Measurements from ENCODE around the gene SLC50A1.

The SLC50A1 gene, protein sequence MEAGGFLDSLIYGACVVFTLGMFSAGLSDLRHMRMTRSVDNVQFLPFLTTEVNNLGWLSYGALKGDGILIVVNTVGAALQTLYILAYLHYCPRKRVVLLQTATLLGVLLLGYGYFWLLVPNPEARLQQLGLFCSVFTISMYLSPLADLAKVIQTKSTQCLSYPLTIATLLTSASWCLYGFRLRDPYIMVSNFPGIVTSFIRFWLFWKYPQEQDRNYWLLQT

DNA sequence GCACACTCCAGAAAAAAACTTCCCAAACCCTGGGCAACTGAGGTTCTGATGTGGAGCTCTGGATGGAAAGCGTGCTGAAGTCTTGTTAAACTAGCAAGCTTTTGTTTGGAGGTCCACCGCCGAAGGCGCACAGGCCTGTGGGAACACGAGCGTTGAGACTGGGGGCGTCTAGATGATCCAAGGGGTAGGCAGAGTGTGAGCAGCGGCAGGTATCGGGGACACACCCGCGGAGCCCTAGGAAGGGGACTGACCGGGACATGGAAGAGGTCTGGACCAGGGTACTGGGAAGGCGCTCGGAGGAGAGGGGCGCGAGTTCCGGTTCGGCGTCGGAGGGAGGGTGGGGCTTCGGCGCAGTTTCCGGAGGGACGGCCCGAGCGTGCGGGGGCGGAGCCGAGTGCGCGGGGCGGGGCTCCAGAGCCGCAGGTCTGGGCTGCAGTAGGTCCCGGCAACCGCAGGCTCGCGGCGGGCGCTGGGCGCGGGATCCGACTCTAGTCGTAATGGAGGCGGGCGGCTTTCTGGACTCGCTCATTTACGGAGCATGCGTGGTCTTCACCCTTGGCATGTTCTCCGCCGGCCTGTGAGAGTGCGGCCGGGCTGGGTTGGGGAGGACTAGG is at the start of gene SLC50A1:
SLC50A1 (plus strand) TSS at position 438 of the 614 bp plus-strand sequence; CDS start at position 498, 60 bp downstream.
- peak; percentile 94 for DNase-seq (ENCODE audit: low spot score)

DNA sequence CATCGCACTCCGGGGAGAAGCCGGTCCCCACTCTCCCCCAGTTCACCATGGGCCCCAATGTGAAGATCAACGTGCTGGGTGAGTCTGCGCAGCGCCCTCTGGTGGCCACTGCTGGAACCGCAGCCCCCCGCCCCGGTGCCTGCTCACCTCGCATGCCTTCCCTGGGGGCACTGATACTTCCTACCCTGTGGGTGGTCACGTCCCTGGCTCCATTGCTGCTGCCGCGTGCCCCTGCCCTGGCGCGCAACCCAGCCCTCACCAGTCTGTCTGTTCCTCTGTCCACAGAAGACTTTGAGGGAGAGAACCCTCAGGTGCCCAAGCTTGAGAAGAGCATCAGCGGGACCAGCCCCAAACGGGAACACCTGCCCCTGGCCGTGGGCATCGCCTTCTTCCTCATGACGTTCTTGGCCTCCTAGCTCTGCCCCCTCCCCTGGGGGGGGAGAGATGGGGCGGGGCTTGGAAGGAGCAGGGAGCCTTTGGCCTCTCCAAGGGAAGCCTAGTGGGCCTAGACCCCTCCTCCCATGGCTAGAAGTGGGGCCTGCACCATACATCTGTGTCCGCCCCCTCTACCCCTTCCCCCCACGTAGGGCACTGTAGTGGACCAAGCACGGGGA is 49.4 kb upstream of the SLC50A1 start:
- DNase-seq (ENCODE audit: low spot score): peak; percentile 80

DNA sequence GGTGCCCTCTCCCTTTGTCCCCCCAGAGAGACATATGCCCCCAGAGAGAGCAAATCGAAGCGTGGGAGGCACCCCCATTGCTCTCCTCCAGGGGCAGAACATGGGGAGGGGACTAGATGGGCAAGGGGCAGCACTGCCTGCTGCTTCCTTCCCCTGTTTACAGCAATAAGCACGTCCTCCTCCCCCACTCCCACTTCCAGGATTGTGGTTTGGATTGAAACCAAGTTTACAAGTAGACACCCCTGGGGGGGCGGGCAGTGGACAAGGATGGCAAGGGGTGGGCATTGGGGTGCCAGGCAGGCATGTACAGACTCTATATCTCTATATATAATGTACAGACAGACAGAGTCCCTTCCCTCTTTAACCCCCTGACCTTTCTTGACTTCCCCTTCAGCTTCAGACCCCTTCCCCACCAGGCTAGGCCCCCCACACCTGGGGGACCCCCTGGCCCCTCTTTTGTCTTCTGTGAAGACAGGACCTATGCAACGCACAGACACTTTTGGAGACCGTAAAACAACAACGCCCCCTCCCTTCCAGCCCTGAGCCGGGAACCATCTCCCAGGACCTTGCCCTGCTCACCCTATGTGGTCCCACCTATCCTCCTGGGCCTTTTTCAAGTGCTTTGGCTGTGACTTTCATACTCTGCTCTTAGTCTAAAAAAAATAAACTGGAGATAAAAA is 48.7 kb upstream of the SLC50A1 start:
- no peak for DNase-seq (ENCODE audit: low spot score)

DNA sequence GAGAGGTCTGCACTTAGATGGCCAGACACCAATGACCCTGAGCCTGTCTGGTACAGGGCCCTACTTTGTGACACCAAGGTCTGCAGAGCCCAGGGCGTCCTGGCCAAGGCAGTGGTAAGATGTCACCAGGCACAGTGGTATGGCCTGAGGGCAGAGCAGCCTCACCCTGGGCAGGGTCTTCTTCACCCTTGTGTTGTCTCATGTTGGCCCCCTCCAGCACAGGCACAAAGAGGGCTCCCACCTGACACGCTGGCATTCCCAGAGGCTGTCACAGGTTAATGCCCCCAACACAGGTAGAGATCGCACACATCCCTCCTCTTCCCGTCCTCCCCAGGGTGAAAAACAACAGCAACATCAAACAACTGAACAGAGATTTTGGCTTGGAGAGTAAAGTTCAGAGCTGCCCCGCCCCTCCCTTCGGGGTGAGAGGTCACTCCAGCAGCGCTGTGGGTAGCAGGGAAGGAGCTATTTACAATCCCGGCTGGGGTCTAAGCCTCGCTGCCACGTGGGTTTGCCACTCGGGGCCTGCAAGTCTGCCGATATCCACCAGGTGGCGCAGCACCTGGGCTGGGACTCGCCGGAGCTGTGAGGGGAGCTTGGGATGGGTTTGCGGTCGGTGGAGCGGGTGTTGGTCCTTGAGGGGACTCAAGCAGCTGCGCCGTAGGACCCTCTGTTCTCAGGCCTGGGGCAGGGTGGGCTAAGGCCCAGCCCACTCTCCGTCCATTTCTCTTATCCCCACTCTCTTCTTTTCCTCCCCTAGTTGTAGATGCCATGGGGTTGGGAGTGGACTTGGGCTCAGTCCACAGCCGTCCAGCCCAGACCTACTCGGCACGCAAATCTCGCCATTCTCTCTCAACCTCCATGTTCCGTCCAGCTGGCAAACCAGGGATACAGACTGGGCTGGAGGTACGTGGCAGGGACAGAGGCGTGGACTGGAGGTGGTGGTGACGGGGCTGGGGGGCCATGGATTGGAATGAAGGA is 44.3 kb upstream of the SLC50A1 start:
- DNase-seq (ENCODE audit: low spot score): peak; percentile 85

DNA sequence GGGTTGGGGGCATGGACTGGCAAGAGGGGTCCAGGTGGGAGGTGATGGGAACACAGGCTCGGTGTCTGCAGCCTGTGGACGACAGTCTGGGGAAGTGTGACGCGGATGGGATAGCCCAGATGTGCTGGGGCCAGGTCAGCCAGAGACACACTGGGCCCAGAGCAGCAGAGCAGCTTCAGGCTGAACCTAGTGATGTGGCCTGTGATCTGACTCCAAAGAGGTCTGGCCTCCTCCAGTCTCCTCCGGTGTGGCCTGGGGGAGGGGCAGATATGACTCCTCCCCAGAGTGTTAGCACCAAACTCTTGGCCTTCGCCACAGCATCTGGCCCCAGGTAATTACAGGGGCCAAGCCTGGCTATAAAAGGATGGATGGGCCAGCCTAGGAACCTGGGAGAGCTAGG is 43.5 kb upstream of the SLC50A1 start:
- DNase-seq (ENCODE audit: low spot score): no peak

DNA sequence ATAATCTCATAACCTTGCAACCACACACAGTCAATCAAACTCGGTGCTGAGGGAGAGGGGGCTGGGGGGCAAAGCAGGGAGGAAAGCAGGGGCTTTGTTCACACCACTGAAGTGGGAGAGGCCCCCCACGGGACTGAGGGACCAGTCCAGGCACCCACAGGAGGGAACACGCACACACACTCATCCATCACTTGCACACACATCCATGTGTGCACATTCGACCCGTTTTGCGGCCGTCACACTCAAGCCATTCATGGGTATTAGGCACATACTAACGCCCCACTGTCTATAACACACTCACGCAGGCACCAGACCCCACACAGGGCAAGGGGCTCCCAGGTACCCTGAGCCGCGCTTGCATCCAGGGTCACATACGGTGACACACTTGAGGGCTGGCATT is 43.0 kb upstream of the SLC50A1 start:
- DNase-seq (ENCODE audit: low spot score): no peak

DNA sequence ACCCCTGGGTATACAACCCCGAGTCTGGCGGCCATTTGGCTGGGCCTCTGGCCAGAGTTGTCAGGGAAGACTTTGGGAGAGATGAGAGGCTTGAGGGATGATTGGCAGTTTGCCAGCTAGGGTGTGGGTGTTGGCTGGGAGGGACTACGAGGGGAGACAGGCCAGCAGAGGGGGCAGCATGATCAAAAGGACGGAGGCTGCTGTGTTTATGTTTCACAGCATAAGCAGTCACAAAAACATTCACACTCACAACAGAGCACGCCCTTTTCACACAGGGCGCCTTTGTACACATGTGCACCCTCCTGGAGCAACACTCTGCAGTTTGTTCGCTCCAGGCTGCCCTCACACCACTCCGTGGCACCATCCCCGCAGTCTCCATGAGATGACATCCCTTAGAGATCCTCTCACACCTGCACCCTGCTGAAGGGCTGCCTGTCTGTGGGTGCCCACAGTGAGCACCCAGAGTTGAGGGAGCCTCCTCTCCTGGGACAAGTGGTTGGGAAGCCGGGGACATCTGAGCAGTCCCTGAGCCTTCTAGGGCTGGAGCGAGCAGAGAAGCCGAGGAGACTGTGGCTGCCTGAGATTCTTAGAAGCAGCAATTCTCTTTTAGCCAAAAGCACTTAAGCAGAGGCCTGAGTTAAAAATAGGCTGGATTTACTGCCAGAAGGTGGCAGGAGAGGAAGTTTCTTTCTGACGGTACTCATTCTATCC is 41.6 kb upstream of the SLC50A1 start:
- no peak for DNase-seq (ENCODE audit: low spot score)

DNA sequence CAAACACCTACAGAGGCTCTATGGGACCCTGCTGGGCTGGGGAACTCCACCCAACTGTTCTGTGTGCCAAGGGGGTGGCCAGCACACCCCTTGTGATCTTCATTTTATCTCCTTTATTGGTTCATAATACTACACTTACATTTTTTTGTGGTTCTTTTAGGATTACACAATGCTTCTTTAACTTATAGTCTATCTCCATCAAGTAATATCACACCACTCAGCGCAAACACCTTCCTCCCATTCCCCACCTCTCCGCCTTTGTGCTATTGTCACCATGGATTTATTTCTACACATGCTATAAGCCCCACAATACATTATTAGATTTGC is 41.1 kb upstream of the SLC50A1 start:
- no peak for DNase-seq (ENCODE audit: low spot score)

DNA sequence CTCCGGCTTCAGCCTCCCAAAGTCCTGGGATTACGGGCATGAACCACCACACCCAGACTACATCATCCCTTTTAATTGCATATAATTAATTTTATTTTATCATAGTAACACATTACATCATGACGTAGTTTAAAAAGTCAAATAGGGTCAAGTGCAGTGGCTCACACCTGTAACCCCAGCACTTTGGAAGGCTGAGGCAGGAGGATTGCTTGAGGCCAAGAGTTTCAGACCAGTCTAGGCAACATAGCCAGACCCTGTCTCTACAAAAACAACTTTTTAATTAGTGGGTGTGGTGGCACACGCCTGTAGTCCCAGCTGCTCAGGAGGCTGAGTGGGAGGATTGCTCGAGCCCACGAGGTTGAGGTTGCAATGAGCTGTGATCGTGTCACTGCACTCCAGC is 36.3 kb upstream of the SLC50A1 start:
- DNase-seq (ENCODE audit: low spot score): no peak

DNA sequence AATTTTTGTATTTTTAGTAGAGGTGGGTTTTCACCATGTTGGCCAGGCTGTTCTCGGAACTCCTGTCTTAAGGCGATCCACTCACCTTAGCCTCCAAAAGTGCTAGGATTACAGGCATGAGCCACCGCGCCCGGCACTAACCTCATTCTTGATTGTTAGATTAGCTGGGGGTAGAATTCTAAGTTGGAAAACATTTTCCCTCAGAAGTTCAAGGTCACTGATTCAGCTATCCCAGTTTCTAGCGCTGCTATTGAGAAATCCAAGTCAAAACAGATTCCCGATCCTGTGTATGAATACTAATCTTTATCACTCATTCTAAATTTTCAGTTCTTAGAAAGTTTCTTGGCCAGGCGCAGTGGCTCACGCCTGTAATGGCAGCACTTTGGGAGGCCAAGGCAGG is 32.3 kb upstream of the SLC50A1 start:
- DNase-seq (ENCODE audit: low spot score): no peak

DNA sequence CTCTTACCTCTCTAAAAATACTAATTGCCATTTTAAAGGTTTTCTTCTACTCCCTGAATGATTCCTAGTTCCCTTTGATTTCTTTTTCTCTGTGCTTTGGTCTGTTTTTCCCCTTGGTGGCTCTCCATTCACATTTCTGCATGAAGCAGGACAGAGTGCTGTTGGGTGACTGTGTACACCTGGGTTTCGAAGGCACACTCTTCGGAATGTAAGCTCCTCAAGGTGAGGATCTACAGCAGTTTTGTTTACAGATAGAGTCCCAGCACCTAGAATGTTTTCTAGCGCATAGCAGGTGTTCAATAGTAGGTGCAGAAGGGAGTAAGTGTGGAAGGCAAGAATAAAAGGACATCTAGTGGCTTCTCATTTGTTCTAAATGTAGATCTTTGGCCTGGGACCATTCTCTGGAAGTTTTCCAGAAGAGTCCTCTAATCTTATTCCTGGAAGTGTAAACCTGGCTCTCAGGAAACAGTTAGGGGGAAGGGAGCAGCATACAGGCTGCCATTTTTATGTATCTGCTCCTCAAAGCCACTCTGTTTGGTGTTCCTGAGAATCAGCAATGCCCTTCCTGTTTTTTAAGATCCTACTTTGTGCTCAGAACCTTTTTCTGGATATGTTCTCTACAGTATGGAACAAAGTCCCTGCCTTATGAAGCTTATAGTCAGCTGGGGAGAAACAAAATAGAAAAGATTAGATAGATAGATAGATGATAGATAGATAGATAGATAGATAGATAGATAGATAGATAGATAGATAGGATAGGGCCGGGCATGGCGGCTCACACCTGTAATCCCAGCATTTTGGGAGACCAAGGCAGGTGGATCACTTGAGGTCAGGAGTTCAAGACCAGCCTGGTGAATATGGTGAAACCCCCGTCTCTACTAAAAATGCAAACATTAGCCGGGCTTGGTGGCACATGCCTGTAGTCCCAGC is 30.8 kb upstream of the SLC50A1 start:
- DNase-seq (ENCODE audit: low spot score): no peak

DNA sequence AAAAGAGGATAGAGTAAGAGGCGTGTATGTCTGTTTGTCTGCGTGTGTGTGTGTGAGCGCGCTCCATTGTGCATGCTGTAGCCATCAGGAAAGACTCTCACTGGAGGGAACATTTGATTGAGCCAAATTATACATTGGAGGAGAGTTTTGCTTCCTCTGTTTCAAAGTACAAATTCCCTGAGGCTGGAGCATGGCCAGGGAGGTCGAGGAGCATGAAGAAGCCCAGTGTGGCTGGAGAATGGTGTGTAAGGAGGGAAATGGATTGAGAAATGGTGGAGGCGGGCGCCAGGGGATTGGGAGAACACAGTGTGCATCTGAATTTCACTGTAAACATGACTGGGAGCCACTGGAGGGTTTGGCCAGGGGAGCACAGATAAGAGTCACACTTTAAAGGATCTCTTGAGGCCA is 30.0 kb upstream of the SLC50A1 start:
- no peak for DNase-seq (ENCODE audit: low spot score)

DNA sequence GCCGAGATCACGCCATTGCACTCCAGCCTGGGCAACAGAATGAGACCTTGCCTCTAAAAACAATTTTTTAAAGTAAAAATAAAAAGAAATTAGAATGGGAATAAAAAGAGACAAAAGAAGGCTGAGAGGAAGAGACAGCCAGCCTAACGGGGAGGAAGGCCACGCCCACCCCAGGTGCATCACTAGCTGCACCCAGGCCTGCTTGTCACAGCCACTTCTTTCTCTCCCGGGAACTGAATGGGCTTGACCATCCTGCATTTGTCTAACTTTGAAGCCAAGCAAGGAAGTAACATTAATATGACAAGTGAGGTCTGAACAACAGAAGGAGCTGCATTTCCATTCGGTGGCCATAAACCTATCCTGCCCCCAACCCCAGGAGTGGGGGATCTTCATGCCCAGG is 28.8 kb upstream of the SLC50A1 start:
- no peak for DNase-seq (ENCODE audit: low spot score)

DNA sequence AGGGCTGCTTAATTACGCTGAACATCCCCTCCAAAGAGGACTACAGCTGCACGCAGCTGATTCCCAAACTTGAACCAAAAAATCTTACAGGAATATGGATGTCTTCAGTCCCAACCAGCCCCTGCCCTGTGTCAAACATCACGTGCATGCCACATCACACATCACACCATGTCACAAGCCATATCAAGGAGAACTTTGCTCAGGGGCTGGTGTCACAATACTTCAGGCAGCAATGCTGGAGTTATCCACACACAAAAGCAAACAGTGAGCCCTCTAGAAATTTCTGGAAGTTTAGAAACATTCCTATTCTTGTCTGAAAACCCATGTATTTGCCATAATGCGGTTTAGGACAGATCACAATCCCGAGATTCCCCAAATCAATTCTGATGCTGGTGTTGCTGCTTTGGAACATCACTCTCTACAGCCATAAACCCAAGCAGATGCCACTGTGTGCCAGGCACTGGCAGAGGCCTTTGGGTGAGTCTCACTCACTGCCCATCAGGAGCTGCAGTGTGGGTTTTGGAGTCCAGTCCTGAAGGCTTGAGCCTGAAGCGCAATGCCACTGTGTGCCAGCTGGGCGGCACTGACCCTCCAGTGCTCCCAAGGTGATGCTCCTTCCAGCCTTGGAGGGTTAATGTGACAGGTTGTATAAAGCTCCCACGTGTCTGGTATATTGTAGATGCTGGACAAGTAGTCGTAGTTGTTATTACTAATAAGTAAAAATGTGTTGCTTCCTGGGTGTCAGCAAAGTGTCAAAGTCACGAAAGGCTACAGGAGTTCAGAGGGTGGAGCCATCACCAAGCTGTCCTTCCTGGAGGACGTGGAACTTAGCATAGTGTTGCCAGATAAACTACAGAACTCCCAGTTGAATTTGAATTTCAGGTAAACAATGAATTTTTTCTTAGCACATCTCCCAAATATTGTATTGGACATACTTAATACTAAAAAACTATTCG is 28.1 kb upstream of the SLC50A1 start:
- DNase-seq (ENCODE audit: low spot score): no peak

DNA sequence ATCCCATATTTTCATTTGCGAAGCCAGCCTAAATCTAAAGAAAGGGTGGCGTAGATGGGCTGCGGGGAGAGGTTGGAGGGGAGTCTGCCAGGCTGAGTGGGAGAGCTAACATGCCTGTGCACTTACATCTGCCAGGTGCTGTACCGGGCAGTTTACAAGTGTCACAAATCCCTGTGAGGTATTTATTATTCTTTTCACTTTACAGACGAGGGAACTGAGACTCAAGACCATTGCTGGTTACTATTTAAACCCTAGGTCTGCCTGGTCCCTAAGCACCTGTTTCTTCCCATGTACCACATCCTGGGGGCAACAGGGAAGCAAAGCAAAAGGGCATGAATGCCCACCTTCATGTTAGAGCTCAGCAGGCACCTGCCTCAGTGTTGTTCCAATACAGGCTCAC is 27.4 kb upstream of the SLC50A1 start:
- DNase-seq (ENCODE audit: low spot score): no peak

DNA sequence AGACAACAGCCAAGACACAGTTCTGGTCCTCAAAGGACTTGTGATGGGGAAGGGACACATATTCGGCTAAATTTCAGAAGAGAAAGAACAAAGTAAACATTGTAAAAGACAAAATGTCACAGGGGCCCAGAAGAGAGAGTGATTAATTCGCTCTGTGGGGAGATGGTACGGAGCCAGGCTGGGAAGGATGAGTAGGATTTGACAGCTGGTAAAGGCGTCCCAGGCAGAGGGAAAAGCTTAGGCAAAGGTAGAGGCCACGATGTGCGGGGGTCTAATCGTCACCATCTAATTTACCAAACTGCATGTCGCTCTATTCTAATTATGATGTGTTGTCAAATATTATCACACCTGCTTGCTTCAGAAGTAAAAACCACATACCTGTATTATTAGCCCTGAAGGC is 25.3 kb upstream of the SLC50A1 start:
- DNase-seq (ENCODE audit: low spot score): no peak

DNA sequence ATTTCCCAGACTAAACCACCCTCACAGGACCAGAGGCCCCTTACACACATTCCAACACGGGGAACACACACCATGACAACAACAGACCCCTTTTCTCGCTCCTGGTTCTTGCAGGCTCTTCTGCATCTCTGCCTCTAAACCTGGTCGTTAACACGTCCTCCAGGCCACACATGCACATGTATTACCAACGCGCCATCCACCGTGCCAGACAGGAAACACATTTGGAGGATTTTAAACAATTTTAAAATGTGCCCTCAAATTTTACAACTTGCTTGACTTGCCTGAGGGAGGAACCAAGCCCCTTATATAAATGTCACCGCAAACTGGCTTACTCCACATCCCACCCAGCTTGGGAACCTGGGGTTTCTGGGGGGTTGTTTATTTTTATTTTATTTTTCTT is 24.8 kb upstream of the SLC50A1 start:
- DNase-seq (ENCODE audit: low spot score): no peak

DNA sequence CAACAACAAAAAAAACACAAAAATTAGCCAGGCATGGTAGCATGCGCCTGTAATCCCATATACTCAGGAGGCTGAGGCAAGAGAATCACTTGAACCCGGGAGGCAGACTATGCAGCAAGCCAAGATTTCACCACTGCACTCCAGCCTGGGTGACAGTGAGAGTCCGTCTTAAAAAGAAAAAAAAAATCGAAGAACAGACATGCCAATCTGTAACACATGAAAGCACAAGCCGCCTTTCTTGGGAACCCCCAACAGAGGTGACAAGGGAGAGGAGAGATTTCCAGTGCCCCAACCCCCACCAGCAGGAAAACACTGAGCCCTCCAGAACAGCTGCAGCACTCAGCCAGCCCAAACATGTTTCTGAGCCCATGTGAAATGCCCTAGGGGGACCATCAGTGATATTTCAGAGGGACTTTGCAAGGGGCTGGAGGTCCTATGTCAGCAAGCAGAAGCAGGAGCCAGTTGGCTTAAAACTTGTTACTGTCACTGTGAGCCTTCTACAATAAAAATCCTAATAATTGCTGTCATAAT is 22.1 kb upstream of the SLC50A1 start:
- DNase-seq (ENCODE audit: low spot score): no peak

All from activated CD4-positive, alpha-beta T cell treated with anti-CD3 and anti-CD28 coated beads, Interleukin-2, Interleukin-4, amounts not matched to agents 100 ng/mL and 50 ng/mL, durations not matched to agents 16 hours and 8 hours (primary cell).